Transverse colon (tissue), 4 donors: Measurements from ENCODE around the gene CASP8. TPM values are rescaled to one million over a fixed set of nuclear protein-coding genes. Genes with fewer than 3 reads are reported as not detected.

Source experiments
- DNase-seq: peaks from one replicate; pipeline ENCODE4 v3.0.0-alpha.2; 2019
- H3K27ac ChIP-seq, 4 donors: fragments of 200-600 bp; sonication (generic); 2 replicates each; pipeline ENCODE4 v1.5.1; 2016 to 2018; ENCODE audit warnings: inconsistent platforms in 4 of 4
- H3K27me3 ChIP-seq: fragments of 200-600 bp; sonication (generic); 2 replicates; pipeline ENCODE4 v1.5.1; 2017; ENCODE audit warnings: inconsistent platforms
- H3K36me3 ChIP-seq, 4 donors: fragments of 200-600 bp; sonication (generic); 2 replicates each; pipeline ENCODE4 v1.5.1; 2017 to 2019; ENCODE audit warnings: inconsistent platforms in 4 of 4
- H3K4me1 ChIP-seq, 4 donors: fragments of 200-600 bp; sonication (generic); 2 replicates each; pipeline ENCODE4 v1.5.1; 2017 to 2020; ENCODE audit warnings: inconsistent platforms in 4 of 4
- H3K4me3 ChIP-seq, 4 donors: fragments of 200-600 bp; sonication (generic); 1 replicate in 1 of 4; 2 replicates in 3 of 4; pipeline versions ENCODE4 v1.5.1 to v1.6.1; 2017 to 2019; ENCODE audit warnings: inconsistent platforms in 4 of 4
- H3K9me3 ChIP-seq, 2 donors: fragments of 200-600 bp; sonication (generic); 2 replicates each; pipeline ENCODE4 v1.5.1; 2017 to 2019; ENCODE audit warnings: inconsistent platforms in 2 of 2
- CTCF ChIP-seq, 5 experiments: fragments of 200-600 bp in 3 of 5; fragments of 450-650 bp in 2 of 5; sonication (generic) in 3 of 5; IDR thresholded peaks; 1 replicate in 2 of 5; 2 replicates in 3 of 5; pipeline ENCODE4 v1.5.1; 2016 to 2017; ENCODE audit warnings: antibody characterized with exemption in 5 of 5, inconsistent platforms in 3 of 5, mild to moderate bottlenecking in 2 of 5, moderate library complexity in 1 of 5
- EP300 ChIP-seq: sonication (generic); formaldehyde crosslinking; IDR thresholded peaks from one replicate; pipeline ENCODE4 v1.6.1; 2017; ENCODE audit warnings: antibody characterized with exemption, low read depth
- POLR2A ChIP-seq: fragments of 450-650 bp; IDR thresholded peaks from one replicate; pipeline ENCODE4 v1.6.1; 2016; ENCODE audit warnings: antibody characterized with exemption, mild to moderate bottlenecking, moderate library complexity
- POLR2AphosphoS5 ChIP-seq, 3 donors: sonication (generic); formaldehyde crosslinking; IDR thresholded peaks; one replicate each; pipeline ENCODE4 v1.6.1; 2016; ENCODE audit warnings: antibody characterized with exemption in 3 of 3
- WGBS, 2 donors: methylation state at CpG; one replicate each; pipeline ENCODE4 v1.1.5; 2018; ENCODE audit warnings: low coverage in 1 of 2; 5-methylcytosine and 5-hydroxymethylcytosine counted together
- in situ Hi-C, 4 donors: fragments of 200-750 bp; cut with MboI; loops; one replicate each; pipeline versions ENCODE4 v1.15.0 to v1.15.1; 2017; ENCODE audit warnings: low sequenced_read_pairs in 3 of 4, low pct_ligation_motif_present in 1 of 4, low pct_unique_long_range_greater_than_20kb in 1 of 4
- intact Hi-C: fragments of 100-400 bp; cut with DNase I; formaldehyde crosslinking; loops from one replicate; pipeline ENCODE4 v1.15.1; 2023; ENCODE audit warnings: low total_unique reads
- total RNA-seq, 4 donors: library from RNA; depleted of rRNA; stranded (reverse); fragments of >200 nt; gene quantifications; one replicate each; pipeline ENCODE4 v1.1.0, GENCODE V29; 2016

Gene CASP8
- total RNA-seq, 4 donors from 2014 or later: 27.6 to 55.7 (median 40.5) TPM

DNA sequence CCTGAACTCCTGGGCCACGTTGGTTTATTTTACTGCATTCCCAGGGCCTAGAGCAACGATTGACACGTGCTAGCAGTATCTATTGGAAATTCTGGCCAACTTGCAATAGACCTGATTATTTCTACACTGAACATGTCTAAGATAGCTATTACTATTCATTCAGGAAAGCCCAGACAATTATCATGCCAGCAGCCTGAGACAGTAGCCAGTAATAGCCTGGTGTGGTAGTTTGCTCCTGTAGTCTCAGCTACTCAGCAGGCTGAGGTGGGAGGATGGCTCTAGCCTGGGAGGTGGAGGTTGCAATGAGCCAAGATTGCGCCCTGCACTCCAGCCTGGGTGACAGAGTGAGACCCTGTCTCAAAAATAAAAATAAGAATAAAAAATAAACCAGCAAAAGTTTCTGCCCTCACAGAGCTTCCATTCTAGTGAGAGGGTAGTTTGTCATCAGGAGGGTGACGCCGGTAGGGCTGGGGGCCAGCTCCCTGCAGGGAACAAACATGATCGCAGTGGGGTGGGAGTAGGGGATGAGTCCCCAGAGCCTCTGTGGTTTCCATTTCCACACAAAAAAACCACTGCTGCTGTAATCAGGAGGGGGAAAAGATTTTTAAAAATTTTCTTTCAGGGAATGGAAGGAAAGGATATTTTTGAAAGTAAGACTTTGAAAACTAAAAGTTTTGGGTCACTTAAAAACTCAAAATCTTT is 4.3 kb downstream of the CASP8 start:
- no peak overlapping the region for H3K27ac ChIP-seq
- in situ Hi-C loops: no loop called here
- no peaks in the 10 kb centered on the region for H3K9me3 ChIP-seq
- intact Hi-C loops: no loop called here
- WGBS, 2 donors: 92 to 96% methylated on average over 7 of the region's 7 CpGs
- H3K4me1 ChIP-seq: peaks cover 7 to 33% (median 10%) of the 10 kb centered on the region in 4 donors
- no peaks in the 10 kb centered on the region for H3K27me3 ChIP-seq
- peaks cover 0 to 11% (median 4%) of the 10 kb centered on the region in 4 donors for H3K36me3 ChIP-seq
- DNase-seq: no peak
- TF ChIP-seq POLR2AphosphoS5 (IDR thresholded peaks at IDR 0.05) (no peak), POLR2A (no peak), EP300 (no peak), CTCF (IDR thresholded peaks at IDR 0.05) (no peak)
- no peak overlapping the region for H3K4me3 ChIP-seq

GRCh38 chr2:201266629-201267028 is 6.3 kb downstream of the CASP8 start:
- Histone ChIP-seq H3K4me3 (no peak overlapping the region), H3K36me3 (peaks cover 0 to 17% (median 4%) of the 10 kb centered on the region in 4 donors), H3K4me1 (peaks cover 4 to 16% (median 6%) of the 10 kb centered on the region in 4 donors), H3K27me3 (no peaks in the 10 kb centered on the region), H3K9me3 (no peaks in the 10 kb centered on the region), H3K27ac (no peak overlapping the region)
- DNase-seq: no peak
- intact Hi-C loops (no loop called here), in situ Hi-C loops (no loop called here)
- 89 to 100% methylated on average over 1 to 2 of the region's 2 CpGs for WGBS, 2 donors
- no peak for TF ChIP-seq EP300
- no peak for TF ChIP-seq CTCF (IDR thresholded peaks at IDR 0.05)
- TF ChIP-seq POLR2A: no peak
- TF ChIP-seq POLR2AphosphoS5 (IDR thresholded peaks at IDR 0.05): no peak

- 84 to 91% methylated on average over 6 to 12 of the region's 12 CpGs for WGBS, 2 donors
- Histone ChIP-seq H3K4me3 (no peak overlapping the region), H3K27me3 (no peaks in the 10 kb centered on the region), H3K27ac (no peak overlapping the region), H3K36me3 (peaks cover 0 to 20% (median 4%) of the 10 kb centered on the region in 4 donors), H3K4me1 (peaks cover 2 to 8% (median 3%) of the 10 kb centered on the region in 4 donors), H3K9me3 (no peaks in the 10 kb centered on the region)
- intact Hi-C loops (no loop called here), in situ Hi-C loops (no loop called here)
- no peak for DNase-seq
- no peak for TF ChIP-seq EP300
These were observed 7.1 kb downstream of the CASP8 start for GRCh38 chr2:201267278-201268030.

GRCh38 chr2:201269764-201270163 is 9.4 kb downstream of the CASP8 start:
- no peak for TF ChIP-seq EP300
- no peak overlapping the region for H3K27ac ChIP-seq
- H3K4me3 ChIP-seq: no peak overlapping the region
- peaks cover 0 to under 1% (median 0%) of the 10 kb centered on the region in 4 donors for H3K4me1 ChIP-seq
- DNase-seq: no peak
- no peaks in the 10 kb centered on the region for H3K9me3 ChIP-seq
- H3K27me3 ChIP-seq: no peaks in the 10 kb centered on the region
- 95 to 100% methylated on average over 2 of the region's 2 CpGs for WGBS, 2 donors
- in situ Hi-C loops: no loop called here
- peaks cover 0 to 31% (median 12%) of the 10 kb centered on the region in 4 donors for H3K36me3 ChIP-seq
- intact Hi-C loops: loop anchor here (10.0 kb wide), 1 partner anchor 205 kb away; no protein-coding TSS in a partner anchor
